Measurements from ENCODE around the gene SLC45A2. TPM values are rescaled to one million over a fixed set of nuclear protein-coding genes. Genes with fewer than 3 reads are reported as not detected.
"Not testable (repeated sequence)": the region's sequence is repeated elsewhere in the genome, so short reads cannot be mapped to it uniquely, and the experiment has no call there.

Gene SLC45A2
- total RNA-seq, 1 donor from 2014 or later: not detected

DNA sequence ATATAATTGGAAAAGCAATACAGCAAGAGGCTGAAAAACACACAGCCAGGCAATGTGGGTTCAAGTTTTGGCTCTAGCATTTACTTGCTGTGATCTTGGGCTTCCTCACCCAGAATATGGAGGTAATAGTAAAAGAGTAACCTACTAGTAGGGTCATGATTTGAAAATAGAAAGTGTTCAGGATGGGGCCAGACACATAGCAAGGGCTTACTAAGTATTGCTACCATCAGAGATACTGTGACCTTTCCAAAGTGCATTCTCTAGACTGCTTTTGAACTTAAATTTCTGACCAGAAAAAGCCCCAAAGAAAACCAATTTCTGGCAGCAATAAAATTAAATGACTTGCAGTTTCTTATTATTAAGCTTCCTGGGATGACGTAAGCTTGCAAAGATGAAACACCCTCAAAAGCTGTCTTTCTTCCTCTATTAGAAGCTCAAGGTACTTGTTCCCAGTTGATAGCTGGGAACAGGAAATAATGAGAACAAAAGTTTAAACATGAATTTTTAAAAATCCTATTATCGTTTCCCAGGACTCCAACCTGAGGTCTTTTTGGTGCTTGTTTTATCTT is 20.3 kb downstream of the SLC45A2 start:
- no peaks in the 10 kb centered on the region for H3K9me3 ChIP-seq
- H3K4me1 ChIP-seq: no peaks in the 10 kb centered on the region
- intact Hi-C loops (cut with DNase I): no loop called here

DNA sequence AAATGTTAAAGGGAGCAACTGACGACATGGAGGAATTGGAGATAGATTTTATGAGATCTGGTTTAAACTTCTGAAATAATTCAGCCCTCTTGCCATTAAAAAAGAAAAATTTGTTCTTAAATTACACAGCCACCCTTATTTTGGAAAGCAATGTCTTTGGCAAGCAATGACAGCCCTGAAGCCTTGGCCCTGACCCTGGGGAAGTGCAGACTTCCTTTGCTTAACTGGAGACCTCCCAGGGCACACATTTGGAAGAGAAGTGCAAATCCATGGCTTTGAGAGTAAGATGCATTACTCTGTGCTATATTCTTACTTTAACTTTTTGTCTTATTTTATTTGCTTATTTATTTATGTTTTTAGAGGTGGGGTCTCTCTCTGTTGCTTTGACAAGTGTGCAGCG is 26.3 kb downstream of the SLC45A2 start:
- no peaks in the 10 kb centered on the region for H3K9me3 ChIP-seq
- H3K27ac ChIP-seq: no peak overlapping the region
- H3K27me3 ChIP-seq: no peaks in the 10 kb centered on the region
- no peak for DNase-seq (ENCODE audit: extremely low spot score in 2 of 2)
- intact Hi-C loops (cut with DNase I): no loop called here
- TF ChIP-seq POLR2A (IDR thresholded peaks at IDR 0.05) (no peak), POLR2AphosphoS5 (IDR thresholded peaks at IDR 0.05; ENCODE audit: insufficient read depth in 1 of 2, low read depth in 1 of 2) (no peak)
- TF ChIP-seq, protein P1, sequence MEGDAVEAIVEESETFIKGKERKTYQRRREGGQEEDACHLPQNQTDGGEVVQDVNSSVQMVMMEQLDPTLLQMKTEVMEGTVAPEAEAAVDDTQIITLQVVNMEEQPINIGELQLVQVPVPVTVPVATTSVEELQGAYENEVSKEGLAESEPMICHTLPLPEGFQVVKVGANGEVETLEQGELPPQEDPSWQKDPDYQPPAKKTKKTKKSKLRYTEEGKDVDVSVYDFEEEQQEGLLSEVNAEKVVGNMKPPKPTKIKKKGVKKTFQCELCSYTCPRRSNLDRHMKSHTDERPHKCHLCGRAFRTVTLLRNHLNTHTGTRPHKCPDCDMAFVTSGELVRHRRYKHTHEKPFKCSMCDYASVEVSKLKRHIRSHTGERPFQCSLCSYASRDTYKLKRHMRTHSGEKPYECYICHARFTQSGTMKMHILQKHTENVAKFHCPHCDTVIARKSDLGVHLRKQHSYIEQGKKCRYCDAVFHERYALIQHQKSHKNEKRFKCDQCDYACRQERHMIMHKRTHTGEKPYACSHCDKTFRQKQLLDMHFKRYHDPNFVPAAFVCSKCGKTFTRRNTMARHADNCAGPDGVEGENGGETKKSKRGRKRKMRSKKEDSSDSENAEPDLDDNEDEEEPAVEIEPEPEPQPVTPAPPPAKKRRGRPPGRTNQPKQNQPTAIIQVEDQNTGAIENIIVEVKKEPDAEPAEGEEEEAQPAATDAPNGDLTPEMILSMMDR (IDR thresholded peaks at IDR 0.05): no peak
- H3K4me3 ChIP-seq: no peak overlapping the region
- H3K36me3 ChIP-seq: no peaks in the 10 kb centered on the region
- peaks cover 5% of the 10 kb centered on the region for H3K4me1 ChIP-seq

More for the DNA sequence above, 20.3 kb downstream of the SLC45A2 start:
- Histone ChIP-seq H3K4me3 (no peak overlapping the region), H3K27ac (no peak overlapping the region), H3K27me3 (no peaks in the 10 kb centered on the region), H3K36me3 (no peaks in the 10 kb centered on the region)
- DNase-seq (ENCODE audit: extremely low spot score in 2 of 2): no peak
- TF ChIP-seq, protein P1 (IDR thresholded peaks at IDR 0.05): no peak
- TF ChIP-seq POLR2AphosphoS5 (IDR thresholded peaks at IDR 0.05; ENCODE audit: insufficient read depth in 1 of 2, low read depth in 1 of 2) (no peak), POLR2A (IDR thresholded peaks at IDR 0.05) (no peak)

DNA sequence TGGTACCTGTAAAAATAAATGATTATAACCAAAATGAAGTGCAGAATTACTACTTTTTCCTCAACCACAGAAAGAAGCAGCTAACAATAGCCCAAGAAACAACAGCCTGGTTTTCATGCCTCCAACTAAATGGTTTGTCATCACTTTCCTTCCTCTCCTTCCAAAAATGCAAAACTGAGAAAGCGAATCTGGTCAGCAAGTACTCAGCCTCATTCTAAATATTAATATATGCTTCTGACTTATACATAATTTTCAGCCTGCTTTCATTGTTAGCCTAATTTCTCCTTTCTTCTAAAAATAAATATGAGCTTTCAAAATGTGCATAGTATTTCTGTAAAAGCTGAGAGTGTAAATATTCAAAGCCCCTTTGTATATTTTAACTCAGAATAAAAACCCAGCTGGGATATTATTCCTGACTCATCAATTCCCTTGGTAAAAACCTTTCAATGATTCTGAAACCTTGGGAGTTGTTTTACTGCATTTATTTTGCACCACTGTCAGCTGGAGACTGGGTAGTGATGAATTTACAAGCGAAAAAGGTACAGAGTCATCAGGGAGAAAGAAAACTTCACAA is 26.8 kb downstream of the SLC45A2 start:
- TF ChIP-seq POLR2AphosphoS5 (IDR thresholded peaks at IDR 0.05; ENCODE audit: insufficient read depth in 1 of 2, low read depth in 1 of 2) (no peak), POLR2A (IDR thresholded peaks at IDR 0.05) (no peak)
- TF ChIP-seq, protein P1 (IDR thresholded peaks at IDR 0.05): no peak
- H3K36me3 ChIP-seq: no peaks in the 10 kb centered on the region

DNA sequence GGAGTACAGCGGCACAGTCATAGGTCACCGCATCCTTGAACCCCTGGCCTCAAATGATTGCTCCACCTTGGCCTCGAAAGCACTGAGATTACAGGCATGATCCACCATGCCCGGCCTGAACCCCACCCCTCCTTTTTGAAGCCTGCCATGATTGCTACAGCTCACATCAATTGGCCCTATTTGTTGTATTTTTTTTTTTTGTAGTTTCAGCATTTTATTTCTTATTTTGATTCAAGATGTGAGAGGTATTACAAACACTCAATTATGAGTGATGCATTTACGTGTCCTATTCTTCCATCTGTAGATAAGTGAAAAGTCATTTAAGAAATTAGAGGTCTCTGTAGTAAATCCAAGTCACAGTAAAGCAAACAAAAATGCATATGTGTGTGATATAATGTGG is 32.3 kb downstream of the SLC45A2 start:
- H3K27me3 ChIP-seq; H3K4me3 ChIP-seq; H3K4me1 ChIP-seq; DNase-seq (ENCODE audit: extremely low spot score in 2 of 2); H3K9me3 ChIP-seq; H3K36me3 ChIP-seq; intact Hi-C loops (cut with DNase I); H3K27ac ChIP-seq: not testable (repeated sequence)

More for the DNA sequence above, 26.8 kb downstream of the SLC45A2 start:
- DNase-seq (ENCODE audit: extremely low spot score in 2 of 2): no peak
- intact Hi-C loops (cut with DNase I): no loop called here
- Histone ChIP-seq H3K27me3 (no peaks in the 10 kb centered on the region), H3K4me1 (peaks cover 5% of the 10 kb centered on the region), H3K27ac (no peak overlapping the region), H3K4me3 (no peak overlapping the region), H3K9me3 (no peaks in the 10 kb centered on the region)

DNA sequence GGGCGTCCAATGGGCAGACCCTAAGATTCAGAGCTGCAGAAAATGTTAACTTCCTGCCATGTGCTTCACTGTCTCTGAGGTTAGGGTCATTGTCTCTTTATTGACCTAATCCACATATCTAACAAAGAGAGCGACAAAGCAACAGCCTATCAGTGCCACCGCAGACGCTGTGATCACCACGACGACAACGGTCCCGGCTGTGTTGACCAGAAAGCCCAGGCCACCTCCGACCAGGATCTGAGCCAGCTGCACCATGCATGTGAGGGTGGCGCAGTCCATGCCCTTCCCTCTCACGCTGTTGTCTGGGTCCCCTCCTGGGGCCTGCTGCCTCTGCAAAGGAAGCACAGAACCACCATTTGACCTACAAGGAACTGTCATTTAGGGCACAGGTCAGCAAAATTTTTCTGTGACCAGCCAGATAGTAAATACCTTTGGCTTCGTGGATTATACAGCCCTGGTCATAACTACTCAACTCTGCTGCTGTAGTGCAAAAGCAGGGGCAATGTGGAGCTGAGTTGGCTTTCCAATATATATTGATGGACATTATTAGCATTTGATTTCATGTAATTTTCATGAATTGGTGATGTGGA is 39.9 kb downstream of the SLC45A2 start:
- H3K9me3 ChIP-seq: no peaks in the 10 kb centered on the region
- no peaks in the 10 kb centered on the region for H3K27me3 ChIP-seq
- no peak overlapping the region for H3K27ac ChIP-seq
- no peaks in the 10 kb centered on the region for H3K4me1 ChIP-seq
- H3K36me3 ChIP-seq: no peaks in the 10 kb centered on the region
- DNase-seq (ENCODE audit: extremely low spot score in 2 of 2): no peak
- TF ChIP-seq POLR2A (IDR thresholded peaks at IDR 0.05): no peak
- TF ChIP-seq POLR2AphosphoS5 (IDR thresholded peaks at IDR 0.05; ENCODE audit: insufficient read depth in 1 of 2, low read depth in 1 of 2): no peak
- TF ChIP-seq, protein P1 (IDR thresholded peaks at IDR 0.05): no peak
- intact Hi-C loops (cut with DNase I): no loop called here
- H3K4me3 ChIP-seq: no peak overlapping the region
